K562 (cell line): ENCODE data around the gene TRIOBP. TPM values are rescaled to one million over a fixed set of nuclear protein-coding genes. Genes with fewer than 3 reads are reported as not detected.

Experiments used
- ARHGAP35 ChIP-seq: fragments of 450-650 bp; IDR thresholded peaks from 2 replicates; pipeline ENCODE4 v1.6.1; 2018; ENCODE audit not compliant: partially characterized antibody
- ARNT ChIP-seq, 2 experiments: fragments of 450-650 bp; IDR thresholded peaks; 2 replicates each; pipeline ENCODE4 v1.6.1; 2016; ENCODE audit warnings: mild to moderate bottlenecking in 1 of 2
- ATF7 ChIP-seq: fragments of 450-650 bp; IDR thresholded peaks from 2 replicates; pipeline ENCODE4 v1.7.1; 2014; ENCODE audit warnings: mild to moderate bottlenecking, moderate library complexity
- DACH1 ChIP-seq: fragments of 450-650 bp; IDR thresholded peaks from 2 replicates; pipeline ENCODE4 v1.6.1; 2018; ENCODE audit not compliant: partially characterized antibody
- ESRRA ChIP-seq: fragments of 450-650 bp; IDR thresholded peaks from 2 replicates; pipeline ENCODE4 v1.6.1; 2014; ENCODE audit warnings: low read depth, mild to moderate bottlenecking, moderate library complexity, borderline replicate concordance
- FIP1L1 ChIP-seq: fragments of 200-400 bp; formaldehyde crosslinking; IDR thresholded peaks from 2 replicates; pipeline ENCODE4 v1.6.1; 2018; ENCODE audit warnings: mild to moderate bottlenecking, low read depth, low read length; ENCODE audit not compliant: poor library complexity, severe bottlenecking
- GABPB1 ChIP-seq: sonication (generic); formaldehyde crosslinking; IDR thresholded peaks from 2 replicates; pipeline ENCODE4 v1.8.0; 2022; ENCODE audit warnings: mild to moderate bottlenecking, missing genetic modification reagents
- GATA2 ChIP-seq: sonication (generic); formaldehyde crosslinking; IDR thresholded peaks from 2 replicates; pipeline ENCODE4 v1.4.0; 2020; ENCODE audit warnings: mild to moderate bottlenecking, missing genetic modification reagents
- HMG20A ChIP-seq: fragments of 450-650 bp; formaldehyde crosslinking; conservative IDR thresholded peaks from 2 replicates; pipeline ENCODE4 v1.4.0; 2020; ENCODE audit warnings: mild to moderate bottlenecking, mixed read lengths
- MAZ ChIP-seq, 2 experiments: fragments of 450-650 bp in 1 of 2; sonication (generic) in 1 of 2; formaldehyde crosslinking; IDR thresholded peaks in 1 of 2; conservative IDR thresholded peaks in 1 of 2; 2 replicates each; pipeline versions ENCODE4 v1.4.0 to v1.5.0; 2020; ENCODE audit warnings: mild to moderate bottlenecking in 1 of 2, missing genetic modification reagents in 1 of 2
- MYNN ChIP-seq, 2 experiments: sonication (generic); formaldehyde crosslinking in 1 of 2; IDR thresholded peaks; 2 replicates each; pipeline versions ENCODE4 v1.5.0 to v1.6.1; 2016 to 2020; ENCODE audit warnings: antibody characterized with exemption in 1 of 2, missing genetic modification reagents in 1 of 2
- RBFOX2 ChIP-seq: fragments of 200-400 bp; formaldehyde crosslinking; IDR thresholded peaks from 2 replicates; pipeline ENCODE4 v1.6.1; 2017; ENCODE audit warnings: low read depth, mild to moderate bottlenecking, low read length, moderate library complexity
- SP1 ChIP-seq: sonication (generic); formaldehyde crosslinking; IDR thresholded peaks from 2 replicates; pipeline ENCODE4 v1.8.1; 2022; ENCODE audit warnings: mild to moderate bottlenecking, missing genetic modification reagents
- STAT5B ChIP-seq: fragments of 250-450 bp; sonication (Bioruptor Pico); IDR thresholded peaks from 2 replicates; pipeline ENCODE4 v1.8.0; 2021; ENCODE audit warnings: mild to moderate bottlenecking, inconsistent platforms
- SUPT5H ChIP-seq: fragments of 450-650 bp; IDR thresholded peaks from 2 replicates; pipeline ENCODE4 v1.6.1; 2016
- U2AF1 ChIP-seq: fragments of 200-400 bp; formaldehyde crosslinking; optimal IDR thresholded peaks from 2 replicates; pipeline ENCODE3; 2017; ENCODE audit warnings: mild to moderate bottlenecking, low read depth, low read length, moderate library complexity
- ZNF324 ChIP-seq: fragments of 250-450 bp; sonication (Bioruptor Pico); IDR thresholded peaks from 2 replicates; pipeline ENCODE4 v1.4.0; 2020; ENCODE audit warnings: mild to moderate bottlenecking
- ZNF586 ChIP-seq: fragments of 450-650 bp; formaldehyde crosslinking; conservative IDR thresholded peaks from 2 replicates; pipeline ENCODE4 v1.4.0; 2020; ENCODE audit warnings: mild to moderate bottlenecking, moderate library complexity
- ZNF780A ChIP-seq: fragments of 250-450 bp; sonication (Bioruptor Pico); IDR thresholded peaks from 2 replicates; pipeline ENCODE4 v1.5.0; 2021; ENCODE audit warnings: mild to moderate bottlenecking
- ZZZ3 ChIP-seq: fragments of 450-650 bp; IDR thresholded peaks from 2 replicates; pipeline ENCODE4 v1.6.1; 2016; ENCODE audit warnings: antibody characterized with exemption, mild to moderate bottlenecking, moderate library complexity
- polyA plus RNA-seq, 8 experiments: library from polyadenylated mRNA; depleted of rRNA in 4 of 8; stranded (reverse) in 5 of 8; unstranded in 3 of 8; fragments of >200 nt; fragmentation: Nextera tagmentation in 2 of 8; fragmentation: Illumina TruSeq in 1 of 8; extraction: Ambion mirVana in 2 of 8; extraction: Trizol in 1 of 8; gene quantifications; 2 replicates each; pipeline versions ENCODE4 v1.2.1 to v1.2.3, GENCODE V29; 2011 to 2014; ENCODE audit warnings: inconsistent platforms in 1 of 8, missing spikeins in 1 of 8
- total RNA-seq, 7 experiments: library from RNA; depleted of rRNA in 6 of 7; stranded (reverse); fragments of >200 nt in 6 of 7; fragmentation: Illumina TruSeq in 2 of 7; extraction: Trizol in 2 of 7; gene quantifications; 2 replicates each; pipeline versions ENCODE4 v1.2.1 to v1.2.3, GENCODE V29; 2011 to 2021; ENCODE audit warnings: low replicate concordance in 1 of 7
- TF ChIP-seq, protein P1 (sequence below): sonication (generic); formaldehyde crosslinking; IDR thresholded peaks from 2 replicates; pipeline ENCODE4 v1.8.0; 2022; ENCODE audit warnings: missing genetic modification reagents, mild to moderate bottlenecking, moderate library complexity, borderline replicate concordance
- TF ChIP-seq, protein P2 (sequence below): IDR thresholded peaks from 2 replicates; pipeline ENCODE4 v1.6.1; 2011; ENCODE audit warnings: borderline replicate concordance, low read depth, mild to moderate bottlenecking, moderate library complexity, low read length; ENCODE audit not compliant: insufficient read depth, poor library complexity, severe bottlenecking
- TF ChIP-seq, protein P3 (sequence below): sonication (generic); formaldehyde crosslinking; IDR thresholded peaks from 2 replicates; pipeline ENCODE4 v1.8.0; 2023; ENCODE audit warnings: mild to moderate bottlenecking, missing genetic modification reagents

Gene TRIOBP
- total and polyA plus RNA-seq, 9 of the 15 experiments (the other 6 are each of a cell fraction or from before 2014, with no cell fraction given): 0.24 to 13.8 (median 5.5) TPM

DNA sequence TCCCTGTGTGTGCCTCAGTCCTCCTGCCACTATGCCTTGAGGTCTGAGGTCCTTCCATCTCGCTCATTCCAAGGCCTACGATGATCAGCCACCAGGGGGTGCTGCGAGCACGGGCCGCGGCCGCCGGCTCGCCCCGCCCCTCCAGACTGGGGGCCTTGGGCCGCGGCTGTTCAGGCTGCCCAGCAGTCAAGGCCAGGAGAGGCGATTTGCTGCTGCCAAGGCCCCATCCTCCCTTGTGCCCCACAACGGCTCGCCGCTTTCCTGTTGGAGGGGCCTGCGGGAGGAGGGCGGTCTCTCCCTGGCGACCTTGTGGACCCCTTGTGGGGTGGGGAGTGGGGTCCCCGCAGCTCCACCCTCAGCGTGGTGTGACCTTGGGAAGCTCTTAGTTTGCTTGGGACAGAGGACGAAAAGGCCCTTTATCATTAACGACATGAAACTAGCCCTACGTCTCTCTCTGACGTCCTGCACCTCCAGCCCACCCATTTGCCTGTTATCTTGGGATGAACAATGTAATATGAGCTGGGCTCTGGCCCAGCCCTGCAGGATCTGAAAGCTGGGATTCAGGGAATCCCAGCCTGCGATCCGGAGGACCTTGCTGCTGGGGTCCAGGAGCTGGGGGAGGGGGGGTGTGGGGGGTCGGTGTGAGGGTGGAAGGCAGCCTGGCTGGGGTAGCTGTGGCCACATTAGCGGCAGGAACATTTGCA, 121.0 kb downstream of the TRIOBP start (continued):
- 0 out of 2 replicates have a peak, but pooled peaks have one; percentile 22 for TF ChIP-seq GABPB1 (CRISPR knock-in tag)
- 0 out of 2 replicates have a peak, but pooled peaks have one; percentile 19 for TF ChIP-seq GATA2 (CRISPR knock-in tag)
- TF ChIP-seq FIP1L1: peak; percentile 45
- TF ChIP-seq, protein P1, sequence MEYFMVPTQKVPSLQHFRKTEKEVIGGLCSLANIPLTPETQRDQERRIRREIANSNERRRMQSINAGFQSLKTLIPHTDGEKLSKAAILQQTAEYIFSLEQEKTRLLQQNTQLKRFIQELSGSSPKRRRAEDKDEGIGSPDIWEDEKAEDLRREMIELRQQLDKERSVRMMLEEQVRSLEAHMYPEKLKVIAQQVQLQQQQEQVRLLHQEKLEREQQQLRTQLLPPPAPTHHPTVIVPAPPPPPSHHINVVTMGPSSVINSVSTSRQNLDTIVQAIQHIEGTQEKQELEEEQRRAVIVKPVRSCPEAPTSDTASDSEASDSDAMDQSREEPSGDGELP (CRISPR knock-in tag): peak; percentile 73
- TF ChIP-seq ZZZ3: no peak
- TF ChIP-seq HMG20A: no peak
- TF ChIP-seq, protein P2, sequence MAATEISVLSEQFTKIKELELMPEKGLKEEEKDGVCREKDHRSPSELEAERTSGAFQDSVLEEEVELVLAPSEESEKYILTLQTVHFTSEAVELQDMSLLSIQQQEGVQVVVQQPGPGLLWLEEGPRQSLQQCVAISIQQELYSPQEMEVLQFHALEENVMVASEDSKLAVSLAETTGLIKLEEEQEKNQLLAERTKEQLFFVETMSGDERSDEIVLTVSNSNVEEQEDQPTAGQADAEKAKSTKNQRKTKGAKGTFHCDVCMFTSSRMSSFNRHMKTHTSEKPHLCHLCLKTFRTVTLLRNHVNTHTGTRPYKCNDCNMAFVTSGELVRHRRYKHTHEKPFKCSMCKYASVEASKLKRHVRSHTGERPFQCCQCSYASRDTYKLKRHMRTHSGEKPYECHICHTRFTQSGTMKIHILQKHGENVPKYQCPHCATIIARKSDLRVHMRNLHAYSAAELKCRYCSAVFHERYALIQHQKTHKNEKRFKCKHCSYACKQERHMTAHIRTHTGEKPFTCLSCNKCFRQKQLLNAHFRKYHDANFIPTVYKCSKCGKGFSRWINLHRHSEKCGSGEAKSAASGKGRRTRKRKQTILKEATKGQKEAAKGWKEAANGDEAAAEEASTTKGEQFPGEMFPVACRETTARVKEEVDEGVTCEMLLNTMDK: peak; percentile 37
- no peak for TF ChIP-seq ZNF324 (CRISPR knock-in tag)
- TF ChIP-seq ARHGAP35: no peak
- TF ChIP-seq ESRRA: peak; percentile 88
- no peak for TF ChIP-seq ZNF586
- TF ChIP-seq ATF7: peak; percentile 53
- TF ChIP-seq, protein P3, sequence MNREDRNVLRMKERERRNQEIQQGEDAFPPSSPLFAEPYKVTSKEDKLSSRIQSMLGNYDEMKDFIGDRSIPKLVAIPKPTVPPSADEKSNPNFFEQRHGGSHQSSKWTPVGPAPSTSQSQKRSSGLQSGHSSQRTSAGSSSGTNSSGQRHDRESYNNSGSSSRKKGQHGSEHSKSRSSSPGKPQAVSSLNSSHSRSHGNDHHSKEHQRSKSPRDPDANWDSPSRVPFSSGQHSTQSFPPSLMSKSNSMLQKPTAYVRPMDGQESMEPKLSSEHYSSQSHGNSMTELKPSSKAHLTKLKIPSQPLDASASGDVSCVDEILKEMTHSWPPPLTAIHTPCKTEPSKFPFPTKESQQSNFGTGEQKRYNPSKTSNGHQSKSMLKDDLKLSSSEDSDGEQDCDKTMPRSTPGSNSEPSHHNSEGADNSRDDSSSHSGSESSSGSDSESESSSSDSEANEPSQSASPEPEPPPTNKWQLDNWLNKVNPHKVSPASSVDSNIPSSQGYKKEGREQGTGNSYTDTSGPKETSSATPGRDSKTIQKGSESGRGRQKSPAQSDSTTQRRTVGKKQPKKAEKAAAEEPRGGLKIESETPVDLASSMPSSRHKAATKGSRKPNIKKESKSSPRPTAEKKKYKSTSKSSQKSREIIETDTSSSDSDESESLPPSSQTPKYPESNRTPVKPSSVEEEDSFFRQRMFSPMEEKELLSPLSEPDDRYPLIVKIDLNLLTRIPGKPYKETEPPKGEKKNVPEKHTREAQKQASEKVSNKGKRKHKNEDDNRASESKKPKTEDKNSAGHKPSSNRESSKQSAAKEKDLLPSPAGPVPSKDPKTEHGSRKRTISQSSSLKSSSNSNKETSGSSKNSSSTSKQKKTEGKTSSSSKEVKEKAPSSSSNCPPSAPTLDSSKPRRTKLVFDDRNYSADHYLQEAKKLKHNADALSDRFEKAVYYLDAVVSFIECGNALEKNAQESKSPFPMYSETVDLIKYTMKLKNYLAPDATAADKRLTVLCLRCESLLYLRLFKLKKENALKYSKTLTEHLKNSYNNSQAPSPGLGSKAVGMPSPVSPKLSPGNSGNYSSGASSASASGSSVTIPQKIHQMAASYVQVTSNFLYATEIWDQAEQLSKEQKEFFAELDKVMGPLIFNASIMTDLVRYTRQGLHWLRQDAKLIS (CRISPR knock-in tag): no peak
- peak; percentile 54; the same call in 1 of the 2 replicates for TF ChIP-seq SUPT5H
- no peak for TF ChIP-seq ZNF780A (CRISPR knock-in tag)
- no peak for TF ChIP-seq ARNT (IDR thresholded peaks at IDR 0.05)
- TF ChIP-seq MAZ (CRISPR knock-in tag; conservative IDR thresholded peaks at IDR 0.05 in 1 of 2, IDR thresholded peaks at IDR 0.05 in 1 of 2): peak; percentile 82 to 96
- no peak for TF ChIP-seq U2AF1
- no peak for TF ChIP-seq STAT5B (CRISPR knock-in tag)
- TF ChIP-seq SP1: peak; percentile 89
- peak; percentile 67 for TF ChIP-seq RBFOX2
- TF ChIP-seq DACH1: no peak
- TF ChIP-seq MYNN (IDR thresholded peaks at IDR 0.05): peak; percentile 43; the same call in 1 of the 2 replicates
- no peak for TF ChIP-seq MYNN (CRISPR knock-in tag; IDR thresholded peaks at IDR 0.05)
